H1 (cell line): Measurements from ENCODE around the gene RTF1. TPM values are rescaled to one million over a fixed set of nuclear protein-coding genes. Genes with fewer than 3 reads are reported as not detected.
A peak's percentile ranks its signal among the peaks of the same experiment; 100 is the strongest.

Experiments
- BCL11A ChIP-seq, 2 experiments: IDR thresholded peaks; one replicate each; pipeline ENCODE4 v1.6.1; 2011; ENCODE audit warnings: low read depth in 2 of 2, low read length in 2 of 2, mild to moderate bottlenecking in 2 of 2
- CEBPB ChIP-seq: IDR thresholded peaks from 2 replicates; pipeline ENCODE4 v1.6.1; 2012; ENCODE audit warnings: low read depth, low read length
- HDAC6 ChIP-seq: IDR thresholded peaks from one replicate; pipeline ENCODE4 v1.7.1; 2012; ENCODE audit warnings: low read depth, mild to moderate bottlenecking, inconsistent platforms, low read length, moderate library complexity
- KDM5A ChIP-seq: fragments of 200-600 bp; IDR thresholded peaks from 2 replicates; pipeline ENCODE4 v1.7.1; 2012; ENCODE audit warnings: mild to moderate bottlenecking, low read length, inconsistent platforms, mixed read lengths
- RBBP5 ChIP-seq: IDR thresholded peaks from 2 replicates; pipeline ENCODE4 v1.7.1; 2012; ENCODE audit warnings: low read depth, mild to moderate bottlenecking, inconsistent platforms, low read length, moderate library complexity, borderline replicate concordance
- RFX5 ChIP-seq: IDR thresholded peaks from 2 replicates; pipeline ENCODE4 v1.6.1; 2011; ENCODE audit warnings: low read depth, low read length, improper control_type of control experiment, borderline replicate concordance
- RNF2 ChIP-seq: fragments of 200-900, 300-1000 bp; sonication (generic); IDR thresholded peaks from 2 replicates; pipeline ENCODE4 v1.7.1; 2016; ENCODE audit warnings: borderline replicate concordance, low read depth, mild to moderate bottlenecking, antibody characterized with exemption, low read length; ENCODE audit not compliant: poor library complexity, severe bottlenecking; ENCODE audit errors: missing control alignments
- SAP30 ChIP-seq: fragments of 300-600 bp; sonication (generic); IDR thresholded peaks from 2 replicates; pipeline ENCODE4 v1.7.1; 2012; ENCODE audit warnings: low read length, moderate library complexity, mild to moderate bottlenecking, inconsistent platforms; ENCODE audit not compliant: insufficient read depth, insufficient replicate concordance
- SP2 ChIP-seq: IDR thresholded peaks from 2 replicates; pipeline ENCODE4 v1.6.1; 2012; ENCODE audit warnings: mild to moderate bottlenecking, low read length, inconsistent platforms
- polyA plus RNA-seq, 7 experiments: library from polyadenylated mRNA; depleted of rRNA in 3 of 7; stranded (reverse) in 5 of 7; unstranded in 2 of 7; fragments of >200 nt in 5 of 7; fragments of 200-250 nt in 2 of 7; gene quantifications; 1 replicate in 5 of 7; 2 replicates in 1 of 7; 4 replicates in 1 of 7; pipeline versions ENCODE4 v1.2.1 to v1.2.3, GENCODE V29; 2011 to 2013; ENCODE audit warnings: missing spikeins in 2 of 7, mixed read lengths in 2 of 7
- total RNA-seq: library from RNA; stranded (reverse); fragmentation: NEBNext Ultra II Directional; extraction: Animal tissue kit (Norgen Biotek cat#: 25700); gene quantifications from 2 replicates; pipeline ENCODE4 v1.2.1, GENCODE V29; 2021
- TF ChIP-seq, protein P1 (sequence below): IDR thresholded peaks from 2 replicates; pipeline ENCODE4 v1.6.1; 2011; ENCODE audit warnings: low read length, improper control_type of control experiment

RTF1 gene
- total and polyA plus RNA-seq, 2 of the 8 experiments (the other 6 are each of a cell fraction or from before 2014, with no cell fraction given) = 22.6 to 47.7 TPM

DNA sequence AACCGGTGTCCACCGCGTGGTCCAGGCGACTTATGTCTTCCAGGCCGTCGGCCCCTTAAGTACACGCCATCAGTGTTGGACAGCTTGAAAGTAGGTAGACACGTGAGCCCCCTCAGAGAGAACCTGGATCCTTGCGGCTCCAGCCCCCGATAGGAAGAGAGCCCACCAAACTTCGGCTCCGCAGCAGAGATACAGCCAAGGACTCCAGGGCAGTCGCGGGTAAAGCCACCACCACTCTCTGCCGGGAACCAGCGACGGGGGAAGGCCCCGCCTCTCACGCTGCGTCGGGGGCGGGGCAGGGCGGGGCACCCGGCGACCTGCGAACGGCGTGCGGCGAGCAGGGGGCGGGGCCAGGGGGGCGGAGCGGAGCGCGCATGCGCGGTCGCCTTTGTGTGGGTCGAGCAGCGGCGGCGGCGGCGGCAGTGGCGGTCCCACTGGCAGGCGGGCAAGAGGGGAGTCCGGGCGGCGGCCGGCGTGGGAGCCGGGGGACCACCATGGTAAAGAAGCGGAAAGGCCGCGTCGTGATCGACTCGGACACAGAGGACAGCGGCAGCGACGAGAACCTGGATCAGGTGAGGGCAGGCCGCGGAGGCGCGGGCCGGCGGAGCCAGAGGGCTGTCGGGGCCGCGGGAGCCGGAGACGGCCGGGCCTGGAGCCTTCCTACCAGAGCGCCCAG lies at the start of gene RTF1 (continued):
- TF ChIP-seq SAP30 = peak; percentile 56
- no peak for TF ChIP-seq SP2
- TF ChIP-seq, protein P1, sequence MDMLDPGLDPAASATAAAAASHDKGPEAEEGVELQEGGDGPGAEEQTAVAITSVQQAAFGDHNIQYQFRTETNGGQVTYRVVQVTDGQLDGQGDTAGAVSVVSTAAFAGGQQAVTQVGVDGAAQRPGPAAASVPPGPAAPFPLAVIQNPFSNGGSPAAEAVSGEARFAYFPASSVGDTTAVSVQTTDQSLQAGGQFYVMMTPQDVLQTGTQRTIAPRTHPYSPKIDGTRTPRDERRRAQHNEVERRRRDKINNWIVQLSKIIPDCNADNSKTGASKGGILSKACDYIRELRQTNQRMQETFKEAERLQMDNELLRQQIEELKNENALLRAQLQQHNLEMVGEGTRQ = peak; percentile 33
- TF ChIP-seq HDAC6 = no peak
- TF ChIP-seq BCL11A (IDR thresholded peaks at IDR 0.05; ENCODE audit: low read depth in 2 of 2, low read length in 2 of 2) = no peak
- no peak for TF ChIP-seq KDM5A
- no peak for TF ChIP-seq RFX5
- TF ChIP-seq CEBPB = no peak
- TF ChIP-seq RBBP5 = peak; percentile 80
- no peak for TF ChIP-seq RNF2
